ENCODE data around the gene ARHGAP40.

The ARHGAP40 gene

DNA sequence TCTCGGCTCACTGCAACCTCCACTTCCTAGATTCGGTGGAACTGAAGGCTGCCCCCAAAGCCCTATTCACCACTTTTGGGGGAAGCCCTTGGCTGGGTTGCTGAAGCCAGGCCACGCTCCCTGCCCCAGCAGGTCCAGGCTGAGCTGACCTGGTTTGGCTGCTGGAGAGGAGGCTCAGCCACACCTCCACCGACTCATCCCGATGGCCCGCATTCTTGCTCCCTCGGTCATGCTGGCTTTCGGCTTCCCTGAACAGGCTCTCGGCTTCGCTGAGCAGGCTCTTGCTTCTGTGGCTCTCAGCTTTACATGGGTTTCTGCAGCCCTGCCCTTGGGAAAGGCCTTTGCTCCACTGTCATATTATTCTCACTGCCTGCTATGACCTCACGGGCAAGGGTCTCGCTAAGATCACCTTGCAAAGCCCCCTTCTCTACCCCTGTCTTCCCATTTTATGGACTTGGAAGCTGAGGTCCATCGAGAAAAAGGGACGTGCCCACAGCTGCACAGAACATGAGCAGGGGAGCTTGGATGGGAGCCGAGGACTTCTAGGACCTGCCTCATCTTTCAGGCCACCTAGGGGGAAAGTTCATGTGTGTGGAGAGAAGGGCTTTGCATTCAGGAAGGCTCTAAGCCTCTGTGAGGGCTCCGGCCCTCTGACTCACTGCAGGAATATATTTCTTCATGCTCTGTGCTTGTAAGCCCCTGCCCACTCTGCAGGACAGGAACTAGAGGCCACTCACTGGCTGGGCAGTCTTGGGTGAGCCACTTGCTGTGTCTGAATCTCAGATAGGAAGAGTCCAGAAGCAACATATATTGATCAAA is 15.6 kb downstream of the ARHGAP40 start:
- DNase-seq (ENCODE audit: low read depth, low spot score), result peak; percentile 60

DNA sequence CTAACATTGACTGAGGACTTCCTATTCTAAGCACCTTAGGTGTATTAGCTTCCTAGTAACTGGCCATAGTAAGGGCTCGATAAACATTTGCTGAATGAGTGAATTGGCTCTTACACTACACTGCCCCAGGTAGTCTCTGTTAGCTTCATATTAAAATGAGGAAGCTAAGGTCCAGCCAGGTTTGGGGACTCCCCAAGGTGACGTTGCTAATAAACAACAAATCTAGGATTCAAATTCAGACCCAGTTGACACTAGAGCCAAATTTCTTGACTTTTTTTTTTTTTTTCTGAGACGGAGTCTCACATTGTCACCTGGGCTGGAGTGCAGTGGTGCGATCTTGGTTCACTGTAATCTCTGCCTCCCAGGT is 16.2 kb downstream of the ARHGAP40 start:
- no peak for DNase-seq (ENCODE audit: low read depth, low spot score)

DNA sequence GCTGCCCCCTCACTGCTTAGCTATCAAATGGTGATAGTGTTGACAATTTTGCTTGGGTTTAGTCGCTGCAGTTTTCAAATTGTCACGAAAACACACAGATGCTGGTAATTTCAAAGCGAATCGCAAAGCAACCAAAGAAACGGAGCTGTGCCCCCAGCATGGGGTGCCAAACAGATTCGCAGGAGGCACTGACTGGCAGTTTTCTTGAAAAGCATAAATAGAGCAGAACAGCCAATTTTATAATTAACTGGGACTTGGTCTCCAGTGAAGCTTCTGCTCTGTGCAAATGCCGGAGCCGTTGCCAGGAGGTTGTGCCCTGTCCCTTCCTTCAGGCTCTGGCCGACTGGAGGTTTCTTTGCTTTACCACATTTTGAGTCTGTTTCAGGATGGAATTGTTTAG is 18.8 kb downstream of the ARHGAP40 start:
- no peak for DNase-seq (ENCODE audit: low read depth, low spot score)

DNA sequence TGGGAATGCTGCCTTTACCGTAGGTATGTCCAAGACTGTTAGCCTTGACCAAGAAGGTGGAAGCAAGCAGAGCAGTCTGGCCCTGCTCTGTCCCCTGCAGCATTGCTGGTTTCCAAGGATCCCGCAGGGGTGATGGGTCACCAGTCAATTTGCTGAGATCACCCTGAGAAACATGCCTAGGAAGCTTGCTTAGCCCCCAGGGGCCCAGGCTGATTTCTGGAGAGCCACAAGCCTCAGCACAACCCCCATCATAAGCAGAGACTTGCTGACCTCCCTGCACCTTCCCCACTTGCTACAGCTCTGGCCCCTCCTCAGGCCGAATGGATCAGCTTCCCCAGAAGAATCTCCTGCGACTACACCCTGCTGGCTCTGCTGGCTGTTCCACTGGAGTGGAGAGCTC is 21.5 kb downstream of the ARHGAP40 start:
- DNase-seq (ENCODE audit: low read depth, low spot score), result no peak

DNA sequence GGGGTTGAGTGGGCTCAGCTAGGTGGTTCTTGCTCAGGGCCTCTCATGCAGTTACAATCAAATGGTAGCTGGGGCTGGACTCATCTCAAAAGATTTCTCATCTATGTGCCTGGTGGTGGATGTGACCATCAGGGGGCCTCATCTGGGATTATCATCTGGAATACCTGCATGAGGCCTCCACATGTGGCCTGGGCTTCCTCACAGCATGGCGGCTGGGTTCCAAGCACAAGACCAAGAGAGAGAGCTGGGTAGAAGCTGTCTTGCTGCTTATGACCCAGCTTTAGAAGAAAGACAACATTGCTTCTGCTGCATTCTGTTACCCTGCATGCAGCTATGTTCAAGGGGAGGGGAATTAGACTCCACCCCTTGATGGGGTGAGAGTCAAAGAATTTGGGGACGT is 22.5 kb downstream of the ARHGAP40 start:
- DNase-seq (ENCODE audit: low read depth, low spot score), result no peak

DNA sequence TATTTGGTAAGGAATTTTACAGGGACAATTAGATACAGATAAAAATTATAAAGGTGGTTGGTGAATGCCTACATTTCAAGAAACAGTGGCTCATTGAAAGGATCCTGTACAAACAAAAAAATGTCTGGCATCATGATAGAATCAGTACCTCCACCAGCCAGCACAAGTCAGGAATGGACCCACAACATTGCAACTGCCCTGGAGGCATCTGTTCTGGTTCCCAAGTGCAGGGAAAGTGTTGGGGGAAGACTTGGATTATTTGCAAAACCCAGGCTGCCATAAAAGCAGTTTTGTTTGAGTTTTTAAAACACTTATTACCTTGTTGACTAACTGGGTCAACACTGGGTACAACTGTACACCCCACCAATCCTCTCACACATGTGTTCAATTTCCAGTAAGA is 24.3 kb downstream of the ARHGAP40 start:
- DNase-seq (ENCODE audit: low read depth, low spot score), result no peak

DNA sequence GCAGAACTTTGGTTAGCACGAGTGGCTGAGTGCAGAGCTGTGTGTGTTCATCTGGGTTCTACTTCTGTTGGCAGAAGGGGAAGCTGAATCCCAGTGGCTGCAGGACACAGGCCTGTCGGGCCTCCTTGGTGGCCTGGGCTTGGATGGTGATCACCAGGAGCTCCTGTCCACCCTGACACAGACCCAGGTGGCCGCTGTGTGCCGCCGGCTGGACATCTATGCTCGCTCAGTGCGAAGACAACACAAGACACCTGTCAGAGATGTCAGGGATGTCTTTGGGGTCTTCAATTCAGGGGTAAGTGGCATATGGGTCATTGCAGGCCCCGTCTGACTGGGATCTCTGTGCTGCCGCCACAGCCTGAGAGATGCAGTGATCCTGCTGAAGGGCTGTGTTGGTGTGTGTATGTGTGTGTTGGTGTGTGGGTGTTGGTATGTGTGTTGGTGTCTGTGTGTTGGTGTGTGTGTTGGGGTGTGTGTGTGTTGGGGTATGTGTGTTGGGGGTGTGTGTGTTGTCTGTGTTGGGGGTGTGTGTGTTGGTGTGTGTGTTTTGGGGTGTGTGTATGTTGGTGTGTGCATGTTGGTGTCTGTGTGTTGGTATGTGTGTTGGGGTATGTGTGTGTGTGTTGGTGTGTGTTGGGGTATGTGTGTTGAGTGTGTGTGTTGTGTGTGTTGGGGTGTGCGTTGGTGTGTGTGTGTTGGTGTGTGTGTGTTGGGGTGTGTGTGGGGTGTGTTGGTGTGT is 25.5 kb downstream of the ARHGAP40 start:
- DNase-seq (ENCODE audit: low read depth, low spot score), result no peak

DNA sequence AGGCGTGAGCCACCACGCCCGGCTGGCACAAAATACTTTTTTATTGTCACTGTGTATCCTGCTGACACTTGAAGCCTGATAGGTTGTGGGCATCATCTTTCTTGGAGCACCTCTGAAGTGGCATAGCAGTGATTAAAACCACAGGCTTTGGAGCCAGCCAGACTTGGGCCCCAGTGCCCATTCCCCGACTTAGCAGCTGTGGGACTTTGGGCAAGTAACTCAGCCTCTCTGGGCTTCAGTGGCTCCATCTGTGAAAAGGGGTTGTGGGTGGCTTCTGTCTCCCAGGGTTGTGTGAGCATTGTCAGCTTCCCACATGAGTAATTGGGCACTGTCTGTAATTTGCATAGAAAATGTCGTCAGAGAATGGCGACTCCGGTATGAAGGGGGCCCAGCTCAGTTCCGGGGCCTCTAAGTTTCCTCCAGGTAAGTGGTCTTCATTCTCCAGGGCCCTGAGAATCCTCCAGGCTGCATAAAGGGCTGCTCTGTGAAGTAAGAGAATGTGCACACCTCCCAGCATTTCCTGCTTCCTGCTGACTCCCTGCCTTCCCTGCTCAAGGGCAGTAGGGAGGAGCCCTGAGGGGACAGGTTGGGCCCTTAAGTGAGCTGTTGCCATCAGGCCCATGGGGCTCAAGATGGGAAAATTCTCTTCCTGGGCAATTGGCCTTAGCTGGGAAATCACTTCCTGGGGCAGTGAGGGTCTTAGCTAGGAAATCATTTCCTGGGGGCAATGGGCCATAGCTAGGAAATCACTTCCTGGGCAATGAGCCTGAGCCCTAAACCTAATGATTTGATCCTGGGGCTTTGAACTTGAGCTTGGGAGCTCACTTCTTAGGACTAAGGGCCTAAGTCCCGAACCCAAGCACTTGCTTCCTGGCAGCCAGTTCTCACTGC is 27.2 kb downstream of the ARHGAP40 start:
- DNase-seq (ENCODE audit: low read depth, low spot score), result no peak

DNA sequence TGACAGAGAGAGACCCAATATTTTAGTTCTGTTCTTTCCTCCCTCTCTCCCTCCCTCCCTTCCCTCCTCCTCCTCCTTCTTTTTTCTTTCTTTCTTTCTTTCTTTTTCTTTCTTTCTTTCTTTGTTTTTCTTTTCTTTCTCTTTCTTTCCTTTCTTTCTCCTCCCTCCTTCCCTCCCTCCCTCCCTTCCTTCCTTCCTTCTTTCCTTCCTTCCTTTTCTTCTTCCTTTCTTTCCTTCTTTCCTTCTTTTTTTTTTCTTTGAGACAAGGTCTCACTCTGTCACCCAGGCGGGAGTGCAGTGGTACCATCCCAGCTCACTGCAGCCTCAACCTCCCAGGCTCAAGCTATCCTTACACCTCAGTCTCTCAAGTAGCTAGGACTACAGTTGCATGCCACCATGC is 28.4 kb downstream of the ARHGAP40 start:
- no peak for DNase-seq (ENCODE audit: low read depth, low spot score)

DNA sequence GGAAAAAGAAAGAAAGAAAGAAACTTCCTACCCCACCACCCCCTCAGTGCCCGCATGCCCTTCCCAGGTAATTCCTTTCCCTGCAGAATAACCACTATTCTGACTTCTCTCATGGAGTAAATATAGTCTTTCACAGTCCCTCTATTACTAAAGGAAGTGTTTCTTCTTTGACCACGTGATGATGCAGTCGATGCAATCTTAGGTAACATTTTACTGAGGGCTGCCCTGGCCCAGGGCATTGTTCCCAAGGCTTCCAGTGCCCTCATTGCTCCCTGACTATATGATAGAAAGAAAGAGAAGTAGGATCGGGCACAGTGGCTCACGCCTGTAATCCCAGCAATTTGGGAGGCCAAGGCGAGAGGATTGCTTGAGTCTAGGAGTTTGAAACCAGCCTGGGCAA is 29.1 kb downstream of the ARHGAP40 start:
- no peak for DNase-seq (ENCODE audit: low read depth, low spot score)

DNA sequence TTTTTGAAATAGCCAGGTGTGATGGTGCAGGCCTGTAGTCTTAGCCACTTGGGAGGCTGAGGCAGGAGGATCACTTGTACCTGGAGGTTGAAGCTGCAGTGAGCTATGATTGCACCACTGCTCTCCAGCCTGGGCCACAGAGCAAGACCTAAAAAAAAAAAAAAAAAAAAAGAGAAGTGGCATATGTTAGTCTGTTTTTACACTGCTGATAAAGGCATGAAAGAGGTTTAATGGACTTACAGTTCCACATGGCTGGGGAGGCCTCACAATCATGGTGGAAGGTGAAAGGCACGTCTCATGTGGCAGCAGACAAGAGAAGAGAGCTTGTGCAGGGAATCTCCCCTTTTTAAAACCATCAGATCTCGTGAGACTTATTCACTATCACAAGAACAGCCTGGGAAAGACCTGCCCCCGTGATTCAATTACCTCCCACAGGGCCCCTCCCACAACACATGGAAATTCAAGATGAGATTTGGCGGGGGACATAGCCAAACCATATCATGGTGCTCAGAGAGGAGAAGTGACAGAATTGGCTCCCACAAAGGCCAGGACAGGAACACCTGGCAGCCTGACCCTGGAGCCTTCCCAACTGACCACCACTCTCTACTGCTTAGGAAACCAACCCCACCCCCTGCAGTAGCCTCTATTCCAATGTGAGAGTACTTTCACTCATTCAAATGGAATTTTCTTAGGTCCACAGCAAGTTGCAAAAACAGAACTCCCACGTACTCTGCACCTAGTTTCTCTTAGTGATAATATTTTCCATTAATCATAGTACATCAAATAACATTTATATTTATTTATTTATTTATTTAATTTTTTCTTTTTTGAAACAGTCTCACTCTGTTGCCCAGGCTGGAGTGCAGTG is 29.8 kb downstream of the ARHGAP40 start:
- no peak for DNase-seq (ENCODE audit: low read depth, low spot score)

DNA sequence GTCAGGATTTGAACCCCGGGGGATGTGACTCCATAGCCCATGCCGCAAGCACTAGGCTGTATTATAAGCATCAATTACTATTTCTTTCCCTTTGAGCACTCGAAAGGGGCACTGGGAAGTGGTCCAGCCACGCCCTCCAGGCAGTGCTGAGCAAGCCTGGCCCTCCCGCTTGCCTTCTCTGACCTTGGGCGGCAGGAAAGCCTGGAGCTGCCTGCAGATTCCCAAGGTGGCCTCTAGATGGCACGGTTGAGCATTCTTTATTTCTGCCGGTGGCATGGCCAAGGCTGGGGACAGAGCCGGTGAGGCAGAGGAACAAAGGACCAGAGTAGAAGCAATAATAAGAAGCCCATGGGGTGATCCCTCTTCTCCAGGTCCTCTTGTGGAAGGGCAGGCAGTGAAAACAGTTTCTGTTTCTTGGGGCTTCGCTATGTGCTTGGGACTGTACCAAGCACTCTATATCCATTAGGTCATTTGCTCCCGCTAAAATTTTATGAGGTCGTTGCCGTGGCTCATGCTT is 32.0 kb downstream of the ARHGAP40 start:
- DNase-seq (ENCODE audit: low read depth, low spot score), result peak; percentile 66

DNA sequence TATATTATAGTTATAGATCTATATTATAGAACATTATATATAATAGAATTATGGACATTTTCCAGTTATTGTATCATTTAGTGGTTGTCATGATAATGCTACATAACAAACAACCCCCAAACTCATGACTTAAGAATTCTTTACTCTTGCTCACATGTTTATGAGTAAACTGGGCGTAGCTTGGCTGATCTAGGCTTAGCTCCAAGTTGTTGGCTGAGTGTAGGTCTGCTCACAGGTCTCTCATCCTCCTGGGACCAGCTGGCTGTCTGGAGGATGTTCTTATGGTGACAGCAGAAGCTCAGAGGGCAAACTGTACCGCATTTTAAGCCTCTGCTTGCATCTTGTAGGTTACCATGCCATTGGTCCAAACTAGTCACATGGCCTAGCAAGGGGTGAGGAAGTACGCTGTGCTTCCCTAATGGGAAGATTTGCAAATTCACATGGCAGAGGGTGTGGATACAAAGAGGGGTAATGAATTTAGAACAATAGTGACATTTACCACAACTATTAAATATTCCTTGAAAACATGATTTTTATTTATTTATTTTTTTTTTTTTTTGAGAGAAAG is 34.2 kb downstream of the ARHGAP40 start:
- peak; percentile 7 for DNase-seq (ENCODE audit: low read depth, low spot score)

DNA sequence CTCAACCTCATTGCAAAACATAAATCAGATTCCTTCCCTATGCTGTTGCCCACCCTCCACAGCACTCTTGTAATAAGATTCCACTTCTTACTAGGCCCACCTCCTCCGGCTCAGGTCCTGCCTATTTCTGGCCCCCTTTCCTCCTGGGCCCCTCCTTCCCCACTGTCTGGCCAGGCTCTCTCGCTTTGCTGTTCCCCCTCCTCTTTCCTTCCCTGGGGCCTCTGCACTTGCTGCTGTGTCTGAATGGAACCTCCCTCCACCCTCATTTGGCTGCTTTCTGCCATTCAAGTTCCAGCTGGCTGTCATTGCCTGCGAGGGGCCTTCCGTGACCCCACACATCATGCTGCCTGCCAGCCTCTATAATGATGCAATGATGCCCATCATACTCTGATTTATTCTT is 38.9 kb downstream of the ARHGAP40 start:
- DNase-seq (ENCODE audit: low read depth, low spot score), result no peak

DNA sequence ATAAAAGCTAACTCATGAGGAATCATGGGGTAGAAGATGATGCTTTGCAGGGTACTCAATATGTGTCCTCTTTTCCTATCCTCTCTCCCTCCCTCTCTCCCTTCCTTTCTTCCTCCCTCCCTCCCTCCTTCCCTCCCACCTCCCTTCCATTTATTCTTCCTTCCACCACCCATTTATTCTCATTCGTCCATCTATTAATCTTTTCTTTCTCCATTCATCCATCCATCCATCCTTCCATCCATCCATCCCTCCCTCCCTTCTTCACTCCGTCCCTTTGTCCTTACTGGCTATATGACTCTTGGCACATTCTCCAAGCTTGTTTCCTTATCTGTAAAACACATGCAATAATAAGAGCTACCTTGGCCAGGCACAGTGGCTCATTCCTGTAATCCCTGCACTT is 40.9 kb downstream of the ARHGAP40 start:
- no peak for DNase-seq (ENCODE audit: low read depth, low spot score)

DNA sequence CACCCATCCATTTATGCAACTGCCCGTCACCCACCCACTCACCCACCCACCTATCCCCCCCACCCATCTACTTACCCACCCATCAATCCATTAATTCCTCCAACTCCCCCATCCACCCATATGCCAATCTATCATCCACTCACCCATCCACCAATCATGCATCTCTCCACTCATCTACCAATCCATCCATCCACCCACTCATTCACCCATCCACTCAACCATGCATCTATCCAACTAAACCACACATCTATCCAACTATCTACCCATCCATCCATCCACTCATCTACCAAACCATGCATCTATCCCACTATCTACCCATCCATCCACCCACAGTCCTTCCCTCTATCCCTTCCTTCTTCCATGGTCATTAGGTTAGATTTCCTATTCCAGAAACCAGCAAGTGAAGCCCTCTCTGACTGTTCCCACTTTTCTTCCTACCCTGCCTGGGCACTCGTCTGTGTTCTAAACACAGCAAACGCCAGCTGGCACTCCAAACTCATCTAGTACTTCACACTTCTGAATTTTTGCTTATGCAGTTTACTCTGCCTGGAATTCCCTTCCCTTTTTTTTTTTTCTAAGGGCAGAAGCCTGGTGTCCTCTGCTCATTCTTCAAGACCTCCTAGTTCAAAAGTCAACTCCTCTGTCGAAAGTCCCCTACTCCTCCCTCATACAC is 43.1 kb downstream of the ARHGAP40 start:
- no peak for DNase-seq (ENCODE audit: low read depth, low spot score)

DNA sequence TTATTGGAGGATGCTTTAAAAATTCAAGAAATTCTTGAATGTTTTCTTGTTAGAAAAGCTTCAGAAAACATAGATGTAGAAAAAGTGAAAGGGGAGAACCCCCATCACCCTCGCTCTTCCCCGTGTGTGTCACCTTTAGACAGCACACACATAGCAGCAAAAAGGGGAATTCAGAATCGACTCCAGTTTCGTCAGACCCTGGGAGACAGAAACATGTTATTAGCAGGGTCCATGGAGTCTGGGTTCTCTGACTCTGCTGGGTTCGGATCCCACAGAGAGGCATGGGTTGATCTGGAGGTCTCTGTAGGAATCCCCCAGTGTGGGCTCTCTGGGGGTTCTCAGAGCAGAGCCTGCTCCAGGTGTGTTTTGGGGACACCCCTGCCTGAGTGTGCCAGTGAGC is 43.7 kb downstream of the ARHGAP40 start:
- no peak for DNase-seq (ENCODE audit: low read depth, low spot score)

DNA sequence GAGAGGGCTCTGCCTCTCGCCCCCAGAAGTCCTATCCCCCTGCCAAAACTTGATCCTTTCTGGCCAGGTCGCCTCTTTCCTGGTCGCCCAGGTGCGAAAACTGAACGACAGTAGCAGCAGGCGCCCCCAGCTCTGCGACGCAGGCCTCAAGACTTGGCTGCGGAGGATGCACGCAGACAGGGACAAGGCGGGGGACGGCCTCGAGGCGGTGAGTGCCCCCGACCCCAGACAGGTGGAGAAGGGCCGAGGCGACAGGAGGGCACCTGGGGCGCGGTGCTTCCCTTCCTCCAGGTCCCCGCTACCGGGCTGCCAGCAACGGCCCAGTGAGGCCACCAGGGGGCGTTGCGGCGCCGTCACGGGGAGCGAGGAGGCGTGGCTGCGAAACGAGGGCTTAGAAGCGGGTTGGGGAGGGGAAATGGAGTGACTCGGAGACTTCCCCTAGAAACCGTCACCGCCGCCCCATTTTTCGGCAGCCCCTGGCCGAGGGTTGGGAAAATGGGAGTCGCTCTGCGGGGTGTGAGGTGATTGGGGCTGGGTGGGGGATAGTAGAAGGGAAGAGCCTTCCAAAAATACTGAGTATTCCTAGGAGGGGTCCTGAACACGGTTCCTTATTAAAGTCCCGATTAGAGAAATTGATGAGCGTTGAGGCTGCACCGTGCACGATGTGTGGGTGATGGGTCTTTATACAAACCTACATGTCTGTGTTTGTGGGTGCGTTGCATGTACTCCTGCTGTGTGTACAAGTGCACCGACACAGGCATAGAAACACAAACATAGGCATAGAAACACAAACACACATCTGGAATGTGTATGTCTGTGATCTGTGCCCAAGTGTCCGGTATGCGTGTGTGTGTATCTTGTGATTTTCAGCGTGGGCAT is 44.6 kb downstream of the ARHGAP40 start:
- DNase-seq (ENCODE audit: low read depth, low spot score), result peak; percentile 82

DNA sequence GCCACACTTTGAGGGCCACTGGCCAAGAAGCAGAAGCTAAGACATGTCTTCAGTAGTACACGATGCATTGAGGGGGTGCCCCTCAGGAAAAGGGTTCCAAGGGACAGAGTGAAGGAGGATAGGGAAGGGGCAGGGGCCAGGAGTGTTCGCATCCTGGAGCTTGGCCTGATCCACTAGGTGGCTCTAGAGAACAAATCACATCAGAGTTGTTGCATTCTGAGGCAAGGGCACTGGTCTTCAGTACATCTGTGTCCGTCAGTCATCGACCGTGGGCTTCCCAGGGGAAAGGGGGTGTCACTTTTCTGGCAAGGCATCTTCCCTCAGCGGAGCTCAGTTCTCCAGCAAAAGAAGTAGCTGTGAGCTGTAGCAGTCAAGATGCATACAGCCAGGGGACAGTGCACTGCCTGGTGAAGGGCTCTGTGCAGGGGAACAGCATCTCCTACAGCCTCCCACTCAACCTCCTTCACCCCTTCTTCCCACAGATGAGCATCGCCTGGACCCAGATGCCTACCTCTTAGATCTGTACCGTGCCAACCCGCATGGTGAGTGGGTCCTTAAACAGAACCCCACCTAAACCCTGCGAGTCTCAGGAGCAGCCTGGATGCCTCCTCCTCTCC is 47.8 kb downstream of the ARHGAP40 start:
- DNase-seq (ENCODE audit: low read depth, low spot score), result peak; percentile 42

Data from astrocyte of the hippocampus (primary cell).